Loucy (cell line): ENCODE results near the gene CACNA2D1.
"Not testable (repeated sequence)": the region's sequence is repeated elsewhere in the genome, so short reads cannot be mapped to it uniquely, and the experiment has no call there.

Experiments used
- H2AFZ ChIP-seq: fragments of 200-600 bp; sonication (generic); 2 replicates; pipeline ENCODE4 v1.6.0; 2016; ENCODE audit warnings: antibody characterized with exemption, mild to moderate bottlenecking, low read length, moderate library complexity
- H3F3A ChIP-seq: fragments of 200-600 bp; 2 replicates; pipeline ENCODE4 v1.6.0; 2016; ENCODE audit warnings: antibody characterized with exemption, low read depth, mild to moderate bottlenecking
- H3K27me3 ChIP-seq: fragments of 200-600 bp; sonication (generic); 2 replicates; pipeline ENCODE4 v1.6.1; 2014; ENCODE audit warnings: low read length, mild to moderate bottlenecking; ENCODE audit not compliant: insufficient read depth, poor library complexity, severe bottlenecking
- H3K36me3 ChIP-seq: fragments of 200-600 bp; sonication (generic); 2 replicates; pipeline ENCODE4 v1.6.1; 2016; ENCODE audit warnings: low read length; ENCODE audit not compliant: insufficient read depth
- H3K4me1 ChIP-seq: fragments of 200-600 bp; sonication (generic); 2 replicates; pipeline ENCODE4 v1.5.1; 2014; ENCODE audit warnings: low read length, mild to moderate bottlenecking; ENCODE audit not compliant: insufficient read depth, poor library complexity, severe bottlenecking
- H3K4me2 ChIP-seq: fragments of 200-600 bp; sonication (generic); 2 replicates; pipeline ENCODE4 v1.6.0; 2014; ENCODE audit warnings: antibody characterized with exemption, low read length, low read depth, mild to moderate bottlenecking; ENCODE audit not compliant: poor library complexity, severe bottlenecking
- H3K4me3 ChIP-seq: fragments of 200-600 bp; sonication (generic); 2 replicates; pipeline ENCODE4 v1.5.1; 2014; ENCODE audit warnings: low read length, mild to moderate bottlenecking, mixed read lengths; ENCODE audit not compliant: poor library complexity, severe bottlenecking
- H3K79me2 ChIP-seq: fragments of 200-600 bp; sonication (generic); 2 replicates; pipeline ENCODE4 v1.6.1; 2014; ENCODE audit warnings: low read length; ENCODE audit not compliant: insufficient read depth
- H3K9ac ChIP-seq: fragments of 200-600 bp; sonication (generic); 2 replicates; pipeline ENCODE4 v1.6.0; 2014; ENCODE audit warnings: mild to moderate bottlenecking, low read depth, low read length, moderate library complexity; ENCODE audit not compliant: poor library complexity, severe bottlenecking
- H3K9me2 ChIP-seq: fragments of 200-600 bp; sonication (generic); replicated peaks from 2 replicates; pipeline ENCODE4 v1.6.1; 2016; ENCODE audit warnings: low read depth, low read length, mixed read lengths
- H3K9me3 ChIP-seq: fragments of 200-600 bp; sonication (generic); 2 replicates; pipeline ENCODE4 v1.6.1; 2014; ENCODE audit warnings: mild to moderate bottlenecking, antibody characterized with exemption, low read length, low read depth; ENCODE audit not compliant: insufficient read depth
- H4K20me1 ChIP-seq: fragments of 200-600 bp; sonication (generic); 2 replicates; pipeline ENCODE4 v1.6.0; 2014; ENCODE audit warnings: antibody characterized with exemption, low read length, mild to moderate bottlenecking; ENCODE audit not compliant: insufficient read depth, poor library complexity, severe bottlenecking
- EZH2phosphoT487 ChIP-seq: fragments of 200-600 bp; IDR thresholded peaks from 2 replicates; pipeline ENCODE4 v1.6.1; 2018; ENCODE audit warnings: antibody characterized with exemption, mild to moderate bottlenecking, moderate library complexity, borderline replicate concordance
- TF ChIP-seq, protein P1 (sequence below): fragments of 200-600 bp; sonication (generic); conservative IDR thresholded peaks from 2 replicates; pipeline ENCODE4 v1.5.1; 2014; ENCODE audit warnings: mild to moderate bottlenecking, antibody characterized with exemption, low read length

Gene CACNA2D1

DNA sequence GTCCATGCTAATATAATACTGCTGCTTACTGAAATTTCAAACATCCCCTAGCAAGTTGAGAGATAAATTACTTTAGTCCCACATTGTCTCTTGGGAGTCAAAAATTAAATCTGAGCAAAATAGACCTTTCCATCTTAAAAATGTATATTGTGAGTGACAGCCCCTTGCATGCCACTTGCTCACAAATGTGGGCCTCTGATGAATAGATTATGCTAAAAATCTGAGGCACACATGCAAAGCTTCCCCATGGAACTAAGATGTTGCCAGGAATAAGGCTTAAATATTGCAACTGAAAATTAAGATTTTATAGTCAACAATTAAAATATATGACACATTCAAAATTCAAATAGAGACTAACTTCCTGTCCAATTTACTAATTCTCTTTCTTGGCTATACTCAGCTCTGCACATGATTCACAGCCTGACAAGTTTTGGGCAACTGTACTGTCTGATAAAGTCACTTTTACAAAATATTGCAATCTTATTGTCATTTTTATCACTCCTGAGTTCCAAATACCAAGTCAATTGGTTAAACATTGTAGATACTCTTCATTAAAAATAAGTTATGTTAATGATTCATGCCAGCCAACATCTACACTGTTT is 301.2 kb downstream of the CACNA2D1 start:
- Histone ChIP-seq H3K9me2 (no peaks in the 10 kb centered on the region), H3K4me2 (no peak overlapping the region), H3K27me3 (no peaks in the 10 kb centered on the region), H2AFZ (no peak overlapping the region), H3K4me1 (no peaks in the 10 kb centered on the region), H3K9ac (no peak overlapping the region), H3K9me3 (no peaks in the 10 kb centered on the region), H3K36me3 (no peaks in the 10 kb centered on the region), H4K20me1 (no peaks in the 10 kb centered on the region), H3F3A (no peaks in the 10 kb centered on the region), H3K4me3 (no peak overlapping the region), H3K79me2 (no peaks in the 10 kb centered on the region)
- TF ChIP-seq, protein P1, sequence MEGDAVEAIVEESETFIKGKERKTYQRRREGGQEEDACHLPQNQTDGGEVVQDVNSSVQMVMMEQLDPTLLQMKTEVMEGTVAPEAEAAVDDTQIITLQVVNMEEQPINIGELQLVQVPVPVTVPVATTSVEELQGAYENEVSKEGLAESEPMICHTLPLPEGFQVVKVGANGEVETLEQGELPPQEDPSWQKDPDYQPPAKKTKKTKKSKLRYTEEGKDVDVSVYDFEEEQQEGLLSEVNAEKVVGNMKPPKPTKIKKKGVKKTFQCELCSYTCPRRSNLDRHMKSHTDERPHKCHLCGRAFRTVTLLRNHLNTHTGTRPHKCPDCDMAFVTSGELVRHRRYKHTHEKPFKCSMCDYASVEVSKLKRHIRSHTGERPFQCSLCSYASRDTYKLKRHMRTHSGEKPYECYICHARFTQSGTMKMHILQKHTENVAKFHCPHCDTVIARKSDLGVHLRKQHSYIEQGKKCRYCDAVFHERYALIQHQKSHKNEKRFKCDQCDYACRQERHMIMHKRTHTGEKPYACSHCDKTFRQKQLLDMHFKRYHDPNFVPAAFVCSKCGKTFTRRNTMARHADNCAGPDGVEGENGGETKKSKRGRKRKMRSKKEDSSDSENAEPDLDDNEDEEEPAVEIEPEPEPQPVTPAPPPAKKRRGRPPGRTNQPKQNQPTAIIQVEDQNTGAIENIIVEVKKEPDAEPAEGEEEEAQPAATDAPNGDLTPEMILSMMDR: no peak
- TF ChIP-seq EZH2phosphoT487: no peak

DNA sequence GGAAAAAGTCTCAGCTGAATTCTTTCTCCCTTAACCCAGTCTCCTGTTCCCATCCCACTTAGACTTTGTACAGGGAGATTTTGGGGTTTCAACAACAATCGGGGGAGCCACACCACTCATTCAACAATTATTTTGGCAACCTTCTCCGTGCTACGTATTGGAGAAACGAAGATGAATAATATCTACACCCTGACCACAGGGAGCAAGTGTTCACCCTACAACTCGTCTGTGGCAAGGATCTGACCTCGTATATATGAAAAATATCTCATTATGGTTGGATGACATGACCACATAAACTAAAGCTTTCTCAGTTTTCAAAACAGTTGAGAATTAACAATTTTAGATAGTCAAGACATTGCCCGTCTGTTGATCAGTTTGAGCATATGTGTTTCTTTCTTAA is 302.1 kb downstream of the CACNA2D1 start:
- H3K79me2 ChIP-seq: no peaks in the 10 kb centered on the region
- TF ChIP-seq, protein P1: no peak
- TF ChIP-seq EZH2phosphoT487: no peak
- no peaks in the 10 kb centered on the region for H4K20me1 ChIP-seq
- H2AFZ ChIP-seq: no peak overlapping the region
- no peak overlapping the region for H3K9ac ChIP-seq
- H3K36me3 ChIP-seq: no peaks in the 10 kb centered on the region
- no peak overlapping the region for H3K4me2 ChIP-seq
- H3K9me3 ChIP-seq: no peaks in the 10 kb centered on the region
- no peaks in the 10 kb centered on the region for H3K4me1 ChIP-seq
- no peak overlapping the region for H3K4me3 ChIP-seq
- H3F3A ChIP-seq: no peaks in the 10 kb centered on the region
- no peaks in the 10 kb centered on the region for H3K27me3 ChIP-seq
- H3K9me2 ChIP-seq: no peaks in the 10 kb centered on the region

DNA sequence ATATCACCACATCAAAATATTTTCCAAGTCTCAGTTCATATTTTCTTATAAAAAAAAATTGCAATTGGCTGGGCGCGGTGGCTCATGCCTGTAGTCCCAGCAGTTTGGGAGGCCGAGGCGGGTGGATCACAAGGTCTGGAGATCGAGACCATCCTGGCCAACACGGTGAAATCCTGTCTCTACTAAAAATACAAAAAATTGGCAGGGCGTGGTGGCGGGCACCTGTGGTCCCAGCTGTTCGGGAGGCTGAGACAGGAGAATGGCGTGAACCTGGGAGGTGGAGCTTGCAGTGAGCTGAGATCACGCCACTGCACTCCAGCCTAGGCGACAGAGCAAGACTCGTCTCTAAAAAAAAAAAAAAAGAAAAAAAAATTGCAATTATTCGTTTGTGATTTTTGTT is 303.0 kb downstream of the CACNA2D1 start:
- not testable (repeated sequence) for H3K4me3 ChIP-seq, H3K9me3 ChIP-seq, H3K27me3 ChIP-seq, H4K20me1 ChIP-seq, H3K79me2 ChIP-seq, H3K9me2 ChIP-seq, H3K9ac ChIP-seq, H3F3A ChIP-seq, H2AFZ ChIP-seq, H3K4me1 ChIP-seq, H3K4me2 ChIP-seq, H3K36me3 ChIP-seq

DNA sequence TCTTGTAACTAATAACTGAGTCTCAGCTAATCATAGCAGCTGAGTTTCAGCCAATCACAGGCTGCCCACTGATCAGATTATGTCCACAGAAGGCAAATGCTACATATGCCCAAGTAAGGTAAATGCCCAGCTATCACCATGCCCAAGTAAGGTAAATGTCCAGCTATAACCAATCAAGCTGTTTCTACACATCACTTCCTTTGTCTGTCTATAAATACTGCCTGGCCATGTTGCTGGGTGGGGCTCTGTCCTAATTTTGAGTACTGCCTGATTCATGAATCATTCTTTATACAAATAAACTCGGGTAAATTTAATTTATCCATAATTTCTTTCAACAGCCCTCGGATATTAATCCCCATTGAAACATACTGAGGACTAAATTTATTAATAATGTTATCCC is 312.4 kb downstream of the CACNA2D1 start:
- H3K4me1 ChIP-seq: no peaks in the 10 kb centered on the region
- no peaks in the 10 kb centered on the region for H3F3A ChIP-seq
- TF ChIP-seq EZH2phosphoT487: no peak
- TF ChIP-seq, protein P1: no peak
- H2AFZ ChIP-seq: no peak overlapping the region
- no peaks in the 10 kb centered on the region for H4K20me1 ChIP-seq
- no peaks in the 10 kb centered on the region for H3K9me3 ChIP-seq
- no peaks in the 10 kb centered on the region for H3K36me3 ChIP-seq
- no peak overlapping the region for H3K4me2 ChIP-seq
- no peaks in the 10 kb centered on the region for H3K27me3 ChIP-seq
- no peaks in the 10 kb centered on the region for H3K79me2 ChIP-seq
- no peak overlapping the region for H3K4me3 ChIP-seq
- no peak overlapping the region for H3K9ac ChIP-seq
- no peaks in the 10 kb centered on the region for H3K9me2 ChIP-seq
